SK-N-MC (cell line): ENCODE data around the gene OCIAD2.
"Not testable (repeated sequence)": the region's sequence is repeated elsewhere in the genome, so short reads cannot be mapped to it uniquely, and the experiment has no call there.

Source experiments
- DNase-seq: peaks from one replicate; pipeline ENCODE4 v3.0.0-alpha.2; 2011; ENCODE audit warnings: low read depth, low spot score
- H3K27ac ChIP-seq: fragments of 200-600 bp; sonication (generic); 2 replicates; pipeline ENCODE4 v1.5.1; 2016; ENCODE audit warnings: mixed run types
- H3K36me3 ChIP-seq: fragments of 200-600 bp; sonication (generic); 2 replicates; pipeline ENCODE4 v1.6.1; 2017; ENCODE audit warnings: antibody characterized with exemption, low read length, mixed read lengths; ENCODE audit not compliant: insufficient read depth
- H3K4me3 ChIP-seq: fragments of 200-600 bp; sonication (generic); 2 replicates; pipeline ENCODE4 v1.5.1; 2016
- H3K9ac ChIP-seq: fragments of 200-600 bp; sonication (generic); 2 replicates; pipeline ENCODE4 v1.8.0; 2017; ENCODE audit warnings: mixed run types, mixed read lengths; ENCODE audit not compliant: insufficient read length
- H3K9me3 ChIP-seq: fragments of 200-600 bp; sonication (generic); 2 replicates; pipeline ENCODE4 v1.6.1; 2017; ENCODE audit warnings: low read depth, mild to moderate bottlenecking, antibody characterized with exemption, low read length, moderate library complexity, mixed read lengths
- EZH2 ChIP-seq: fragments of 200-600 bp; sonication (generic); IDR thresholded peaks from one replicate; pipeline ENCODE4 v1.6.1; 2017; ENCODE audit warnings: antibody characterized with exemption
- FOXP2 ChIP-seq: optimal IDR thresholded peaks from 2 replicates; pipeline ENCODE3; 2011; ENCODE audit warnings: mild to moderate bottlenecking, moderate library complexity; ENCODE audit not compliant: insufficient read depth; ENCODE audit errors: extremely low read length, control extremely low read depth
- POLR2AphosphoS5 ChIP-seq: IDR thresholded peaks from 2 replicates; pipeline ENCODE4 v1.6.1; 2012; ENCODE audit warnings: mild to moderate bottlenecking, low read depth, low read length, borderline replicate concordance

The OCIAD2 gene

GRCh38 chr4:48879561-48880442 lies 26.8 kb downstream of the OCIAD2 start:
- no peak overlapping the region for H3K27ac ChIP-seq
- no peak overlapping the region for H3K9ac ChIP-seq
- no peak overlapping the region for H3K4me3 ChIP-seq
- H3K36me3 ChIP-seq: no peaks in the 10 kb centered on the region
- H3K9me3 ChIP-seq: no peaks in the 10 kb centered on the region
- TF ChIP-seq FOXP2: no peak
- TF ChIP-seq EZH2: no peak
- DNase-seq: no peak

- no peak overlapping the region for H3K4me3 ChIP-seq
- no peaks in the 10 kb centered on the region for H3K9me3 ChIP-seq
- no peak overlapping the region for H3K9ac ChIP-seq
- no peak for DNase-seq
- no peaks in the 10 kb centered on the region for H3K36me3 ChIP-seq
- TF ChIP-seq FOXP2: no peak
- TF ChIP-seq EZH2: no peak
- TF ChIP-seq POLR2AphosphoS5: no peak
- H3K27ac ChIP-seq: no peak overlapping the region
These were observed 28.6 kb downstream of the OCIAD2 start for GRCh38 chr4:48877827-48878535.

GRCh38 chr4:48864696-48865095 lies 41.9 kb downstream of the OCIAD2 start:
- H3K9ac ChIP-seq, DNase-seq, H3K9me3 ChIP-seq, H3K4me3 ChIP-seq, H3K27ac ChIP-seq: not testable (repeated sequence)
- peaks cover 11% of the 10 kb centered on the region for H3K36me3 ChIP-seq

GRCh38 chr4:48863728-48864127 lies 42.8 kb downstream of the OCIAD2 start:
- TF ChIP-seq EZH2 (no peak), FOXP2 (no peak), POLR2AphosphoS5 (no peak)

GRCh38 chr4:48862661-48863060 lies 43.9 kb downstream of the OCIAD2 start:
- Histone ChIP-seq H3K36me3 (peaks cover 23% of the 10 kb centered on the region), H3K4me3 (no peak overlapping the region), H3K9me3 (no peaks in the 10 kb centered on the region), H3K27ac (no peak overlapping the region), H3K9ac (no peak overlapping the region)
- no peak for DNase-seq
- TF ChIP-seq POLR2AphosphoS5 (no peak), FOXP2 (no peak)

More at GRCh38 chr4:48863728-48864127, 42.8 kb downstream of the OCIAD2 start:
- no peaks in the 10 kb centered on the region for H3K9me3 ChIP-seq
- H3K4me3 ChIP-seq: no peak overlapping the region
- DNase-seq: no peak
- no peak overlapping the region for H3K27ac ChIP-seq
- no peak overlapping the region for H3K9ac ChIP-seq
- H3K36me3 ChIP-seq: peaks cover 14% of the 10 kb centered on the region

GRCh38 chr4:48862038-48862437 lies 44.5 kb downstream of the OCIAD2 start:
- H3K9me3 ChIP-seq: no peaks in the 10 kb centered on the region
- no peak for DNase-seq
- H3K36me3 ChIP-seq: peaks cover 28% of the 10 kb centered on the region
- TF ChIP-seq FOXP2: no peak
- no peak for TF ChIP-seq EZH2
- TF ChIP-seq POLR2AphosphoS5: no peak
- H3K27ac ChIP-seq: no peak overlapping the region
- no peak overlapping the region for H3K9ac ChIP-seq
- no peak overlapping the region for H3K4me3 ChIP-seq

- no peaks in the 10 kb centered on the region for H3K9me3 ChIP-seq
- H3K4me3 ChIP-seq: no peak overlapping the region
- peaks cover 45% of the 10 kb centered on the region for H3K36me3 ChIP-seq
- no peak overlapping the region for H3K9ac ChIP-seq
- TF ChIP-seq POLR2AphosphoS5 (no peak), EZH2 (no peak), FOXP2 (no peak)
- H3K27ac ChIP-seq: no peak overlapping the region
- DNase-seq: no peak
These were observed 48.4 kb downstream of the OCIAD2 start for GRCh38 chr4:48858130-48858529.

GRCh38 chr4:48854982-48855381 lies 51.6 kb downstream of the OCIAD2 start:
- Histone ChIP-seq H3K9me3 (no peaks in the 10 kb centered on the region), H3K4me3 (no peak overlapping the region), H3K27ac (peak overlapping the region; percentile 55; the same call in 1 of the 2 replicates), H3K36me3 (peaks cover 59% of the 10 kb centered on the region), H3K9ac (no peak overlapping the region)
- no peak for TF ChIP-seq FOXP2
- no peak for DNase-seq

GRCh38 chr4:48854395-48854683 lies 52.2 kb downstream of the OCIAD2 start:
- no peaks in the 10 kb centered on the region for H3K9me3 ChIP-seq
- peaks cover 61% of the 10 kb centered on the region for H3K36me3 ChIP-seq
- H3K4me3 ChIP-seq: no peak overlapping the region
- no peak for DNase-seq
- TF ChIP-seq POLR2AphosphoS5 (no peak), FOXP2 (no peak), EZH2 (no peak)
- H3K27ac ChIP-seq: peak overlapping the region; percentile 55; the same call in 1 of the 2 replicates
- H3K9ac ChIP-seq: no peak overlapping the region
